HG02798 (cell line): ENCODE measurements around the gene LRRC18.

Experiments used
- ATAC-seq: cut with Tn5 transposase; IDR thresholded peaks from one replicate; pipeline ENCODE4 v1.9.1; 2021; ENCODE audit warnings: mild to moderate bottlenecking; ENCODE audit not compliant: unreplicated experiment, poor library complexity

LRRC18 gene

DNA sequence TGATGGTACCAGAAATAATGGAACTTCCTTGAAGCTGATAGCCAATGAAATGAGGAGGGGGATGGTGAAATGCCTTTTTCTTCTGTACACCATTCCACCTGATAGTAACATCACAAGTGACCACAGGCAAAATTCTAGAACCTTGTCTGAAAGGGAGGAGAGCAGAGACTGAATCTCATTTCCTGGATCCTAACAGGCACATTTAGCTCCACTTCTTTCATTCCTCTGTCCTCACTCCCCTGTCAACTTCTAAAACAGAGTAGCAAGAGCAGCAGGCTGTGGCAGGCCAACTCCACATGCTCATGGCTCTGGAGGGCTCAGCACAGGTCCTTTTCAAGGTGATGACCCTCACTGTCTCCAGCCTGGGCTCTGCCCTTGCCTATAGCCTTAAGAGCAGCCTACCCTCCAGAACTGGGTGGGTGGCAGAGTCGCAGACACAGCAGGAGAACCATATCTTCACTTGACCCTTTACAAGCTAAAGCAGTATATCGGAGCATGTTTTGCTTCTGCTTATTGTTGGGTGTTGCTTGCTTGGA lies at the start of gene LRRC18:
LRRC18 (minus strand) TSS at position 51 of the 536 bp plus-strand sequence. CDS start 25,685 bp downstream, outside the sequence.
- ATAC-seq, result no peak

DNA sequence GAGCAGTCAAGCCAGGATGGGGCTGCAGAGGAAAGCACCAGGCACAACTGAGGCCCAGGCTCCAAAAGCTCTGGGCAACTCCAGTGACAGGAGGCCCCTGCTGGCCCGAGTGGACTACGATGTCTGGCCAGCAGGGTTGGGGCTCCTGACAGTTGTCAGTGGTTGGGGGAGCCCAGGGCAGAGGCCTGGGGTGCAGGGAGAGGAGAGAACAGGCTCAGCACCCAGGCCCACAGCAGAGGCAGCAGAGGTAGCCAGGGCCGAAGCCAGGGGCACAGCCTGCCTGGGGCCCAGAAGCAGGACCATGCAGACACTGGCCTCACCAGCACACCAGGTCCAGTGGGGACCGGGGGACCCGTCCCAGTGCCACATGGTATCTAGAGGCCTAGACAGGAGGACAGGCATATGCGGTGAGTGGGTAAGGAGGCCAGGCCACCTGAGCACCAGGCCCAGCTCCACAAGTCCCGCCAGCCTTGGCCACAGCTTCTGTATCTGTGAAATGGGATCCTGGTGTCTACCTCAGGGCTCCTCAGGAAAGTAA lies 46.0 kb upstream of the LRRC18 start:
- ATAC-seq, result no peak

DNA sequence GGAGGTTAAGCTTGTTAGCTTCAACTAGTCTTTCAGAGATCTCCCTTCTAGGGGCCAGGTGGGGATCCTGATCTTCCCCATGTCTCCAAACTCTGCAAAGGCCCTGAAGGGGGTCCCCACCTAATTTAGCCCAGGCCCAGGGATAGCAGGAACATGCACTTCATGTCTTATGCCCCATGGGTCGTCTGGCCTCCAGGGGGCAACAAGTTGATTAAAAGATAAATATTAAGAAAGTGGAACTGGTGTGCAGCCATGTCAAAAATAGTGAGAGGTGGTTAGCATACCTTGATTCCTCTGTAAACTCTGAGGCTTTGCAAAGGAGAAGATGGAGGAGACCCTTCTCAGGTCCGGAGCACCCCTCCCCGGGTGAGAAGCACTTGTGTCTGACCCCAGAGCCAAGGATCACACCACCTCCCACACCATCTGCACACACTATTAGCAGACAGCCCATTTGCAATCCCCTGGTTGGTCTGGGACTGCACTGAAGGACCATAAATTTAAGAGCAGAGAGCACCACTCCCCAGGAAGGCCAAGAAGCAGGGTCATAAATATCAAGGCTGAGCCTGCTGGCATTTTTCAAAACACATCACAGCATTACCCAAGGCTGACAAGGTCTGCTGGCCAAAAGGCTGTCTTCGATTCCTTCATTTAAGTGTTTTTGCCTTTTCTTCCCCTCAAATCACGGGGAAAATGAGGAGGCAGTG lies 44.2 kb upstream of the LRRC18 start:
- no peak for ATAC-seq

DNA sequence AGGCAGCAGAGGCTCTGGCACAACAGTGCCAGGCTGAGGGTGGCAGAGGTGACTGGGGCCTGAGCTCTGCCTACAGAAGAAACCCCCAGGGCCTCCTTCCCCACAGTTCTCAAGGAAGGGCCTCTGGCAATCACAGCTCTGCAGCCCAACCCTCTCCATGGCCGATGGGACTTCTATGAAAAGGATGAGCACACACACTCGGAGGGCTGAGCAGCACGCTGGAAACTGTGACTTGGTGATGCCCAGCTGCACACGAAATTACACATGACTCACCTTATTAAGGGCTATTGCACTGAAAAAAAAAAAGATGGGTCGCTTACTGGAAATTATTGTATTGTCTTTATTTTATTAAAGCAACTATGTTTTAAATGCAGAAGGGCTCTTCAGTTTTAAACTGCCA lies 42.9 kb upstream of the LRRC18 start:
- ATAC-seq, result no peak

DNA sequence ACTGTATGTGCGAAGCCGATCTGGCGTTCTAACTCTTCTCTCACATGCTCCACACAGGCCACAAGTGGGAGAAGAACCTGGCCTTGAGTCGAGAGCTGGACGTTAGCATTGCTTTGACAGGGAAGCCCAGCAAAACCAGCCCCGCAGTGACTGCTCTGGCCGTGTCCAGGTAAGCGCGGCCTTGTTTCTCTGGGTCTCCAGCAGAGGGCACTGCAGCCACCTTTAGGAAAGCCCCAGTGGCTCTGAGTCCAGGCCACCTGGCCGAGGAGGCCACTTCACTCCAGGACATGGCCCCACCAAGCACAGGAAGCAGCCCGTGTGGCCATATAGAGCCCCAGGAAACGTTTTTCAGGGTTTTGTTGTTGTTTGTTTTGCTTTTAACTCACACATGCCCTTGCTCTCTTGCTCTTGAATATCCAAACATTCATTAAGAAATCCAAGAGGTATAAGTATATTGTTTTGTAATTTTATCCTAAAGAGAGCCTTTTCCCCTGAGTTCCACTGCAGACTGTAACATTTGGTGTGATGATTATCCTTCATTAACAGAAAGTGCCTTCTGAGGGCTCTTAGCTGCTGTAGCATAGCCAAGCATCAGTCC lies 41.8 kb upstream of the LRRC18 start:
- no peak for ATAC-seq

DNA sequence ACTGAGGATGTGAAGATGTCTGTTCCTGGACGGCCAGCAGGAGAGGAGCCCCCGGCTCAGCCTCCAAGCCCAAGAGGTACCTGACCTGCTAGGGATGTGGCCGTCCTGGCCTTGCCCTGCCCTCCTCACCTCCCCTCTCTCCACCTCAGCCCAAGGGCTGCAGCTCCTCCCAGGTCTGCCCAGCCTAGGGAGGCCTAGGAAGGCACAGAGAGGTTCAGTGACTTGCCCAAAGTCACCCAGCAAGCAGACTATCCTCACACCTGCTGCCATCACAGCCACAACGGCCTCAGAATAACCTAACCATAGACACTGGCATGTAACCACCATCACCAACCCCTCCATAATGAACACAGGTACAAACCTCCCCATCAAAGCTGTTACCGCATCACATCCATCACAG lies 38.7 kb upstream of the LRRC18 start:
- no peak for ATAC-seq

DNA sequence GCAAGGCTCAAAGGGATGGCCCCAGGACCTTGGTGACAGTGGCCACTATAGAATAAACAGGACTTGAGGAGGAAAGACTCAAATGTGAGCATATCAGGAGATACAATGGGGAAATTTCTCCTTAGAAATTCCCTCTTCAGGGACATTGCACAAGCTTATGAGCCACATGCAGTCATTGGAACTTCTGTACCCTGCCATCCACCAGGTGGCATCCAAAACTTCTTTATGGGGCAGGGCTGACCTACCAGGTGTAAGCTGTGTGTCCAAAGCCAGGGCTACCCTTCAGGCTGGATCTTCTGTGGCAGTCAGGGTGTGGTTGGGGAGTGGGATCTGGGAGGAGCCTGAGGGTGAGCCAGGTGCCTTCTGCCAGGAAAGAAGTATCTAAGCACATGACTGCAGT lies 36.6 kb upstream of the LRRC18 start:
- no peak for ATAC-seq

DNA sequence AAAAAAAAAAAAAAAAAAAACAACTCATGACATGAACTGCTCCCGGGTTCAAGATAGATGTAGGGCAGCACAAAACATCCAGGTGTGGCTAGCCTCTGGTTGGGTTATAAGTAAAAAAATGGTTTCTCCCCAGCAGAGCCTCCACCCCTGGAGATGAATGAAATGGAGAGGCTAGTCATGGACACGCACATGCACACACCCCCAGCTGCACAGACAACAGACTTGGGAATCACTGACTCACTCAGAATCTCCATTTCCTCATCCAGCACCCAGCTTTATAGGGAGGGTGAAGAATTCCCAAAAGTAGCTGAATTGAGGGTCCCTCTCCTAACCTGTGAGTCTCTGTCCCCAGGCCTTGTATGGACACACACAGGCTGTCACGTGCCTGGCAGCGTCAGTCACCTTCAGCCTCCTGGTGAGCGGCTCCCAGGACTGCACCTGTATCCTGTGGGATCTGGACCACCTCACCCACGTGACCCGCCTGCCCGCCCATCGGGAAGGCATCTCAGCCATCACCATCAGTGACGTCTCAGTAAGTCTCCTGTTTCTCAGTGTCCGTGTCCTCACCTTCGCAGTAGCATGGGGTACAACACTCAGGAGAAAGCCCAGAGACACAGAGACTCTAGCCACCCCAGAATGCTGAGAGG lies 35.0 kb upstream of the LRRC18 start:
- no peak for ATAC-seq

DNA sequence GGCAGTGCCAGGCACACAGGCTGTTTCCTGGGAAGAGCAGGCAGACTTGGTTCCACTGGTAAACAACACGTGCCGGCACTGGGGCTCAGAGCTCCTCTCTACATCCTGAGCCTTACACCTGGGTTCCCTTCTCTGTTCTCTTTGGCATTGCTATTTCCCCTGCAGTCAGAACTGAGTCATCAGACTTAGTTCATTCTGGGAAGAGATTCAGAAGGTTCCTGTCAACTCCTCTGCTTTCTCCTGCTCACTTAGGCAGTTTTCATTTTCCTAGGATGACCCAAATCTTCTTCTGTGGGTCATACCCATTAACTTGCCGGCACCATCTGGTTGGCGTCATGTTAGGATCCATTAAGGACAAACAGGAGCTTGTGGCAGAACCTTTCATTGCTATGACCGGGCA lies 33.4 kb upstream of the LRRC18 start:
- no peak for ATAC-seq

DNA sequence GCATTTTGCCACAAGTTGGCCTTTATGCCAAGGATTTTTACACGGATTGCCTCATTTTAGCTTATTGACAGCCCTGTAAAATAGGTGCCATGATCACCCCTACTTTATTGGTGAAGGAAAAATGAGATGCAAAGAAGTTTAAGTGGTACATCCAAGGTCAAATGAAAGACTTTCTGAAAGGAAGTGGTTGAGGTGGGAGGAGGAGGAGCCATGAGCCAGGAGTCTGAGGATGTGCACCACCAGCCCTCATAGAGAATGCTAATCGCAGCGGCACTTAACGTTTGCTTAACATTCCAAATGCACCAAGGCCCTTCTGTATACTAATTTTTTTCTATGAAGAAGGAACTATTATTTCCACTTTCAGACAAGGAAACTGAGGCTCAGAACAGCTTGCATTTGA lies 31.0 kb upstream of the LRRC18 start:
- no peak for ATAC-seq

DNA sequence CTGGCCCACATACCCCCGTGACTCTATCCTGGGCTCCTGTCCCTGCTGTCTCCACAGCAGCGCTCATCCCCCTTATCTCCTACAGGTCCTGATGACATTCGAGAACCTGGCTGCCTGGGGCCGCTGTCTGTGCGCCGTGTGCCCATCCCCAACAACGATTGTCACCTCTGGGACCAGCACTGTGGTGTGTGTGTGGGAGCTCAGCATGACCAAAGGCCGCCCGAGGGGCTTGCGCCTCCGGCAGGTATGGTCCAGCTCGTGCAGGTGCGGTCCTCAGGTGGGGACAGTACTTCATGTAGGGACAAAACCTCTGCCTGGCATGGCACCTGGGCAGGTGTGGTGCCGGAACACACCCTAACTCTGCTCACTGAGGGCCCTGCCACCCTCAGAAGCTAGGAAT lies 30.4 kb upstream of the LRRC18 start:
- no peak for ATAC-seq

DNA sequence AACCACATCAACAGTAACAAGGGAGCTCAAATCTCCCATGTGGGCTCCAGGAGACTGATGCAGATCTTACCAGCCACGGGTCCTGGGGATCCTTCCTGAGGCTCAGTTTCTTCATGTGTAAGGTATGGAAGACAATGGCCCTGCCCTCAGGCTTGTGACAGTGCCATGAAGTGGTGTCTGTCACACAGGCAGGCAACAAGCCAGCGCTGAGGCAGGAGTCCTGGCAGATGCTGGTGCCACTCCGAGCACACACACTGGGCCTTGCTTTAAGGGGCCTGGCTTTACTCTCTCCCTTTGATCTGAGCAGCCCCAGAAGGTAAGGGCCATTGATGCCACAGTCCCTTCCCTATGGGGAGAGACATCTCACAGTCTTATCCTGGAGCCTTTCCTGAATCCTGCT lies 28.4 kb upstream of the LRRC18 start:
- no peak for ATAC-seq

DNA sequence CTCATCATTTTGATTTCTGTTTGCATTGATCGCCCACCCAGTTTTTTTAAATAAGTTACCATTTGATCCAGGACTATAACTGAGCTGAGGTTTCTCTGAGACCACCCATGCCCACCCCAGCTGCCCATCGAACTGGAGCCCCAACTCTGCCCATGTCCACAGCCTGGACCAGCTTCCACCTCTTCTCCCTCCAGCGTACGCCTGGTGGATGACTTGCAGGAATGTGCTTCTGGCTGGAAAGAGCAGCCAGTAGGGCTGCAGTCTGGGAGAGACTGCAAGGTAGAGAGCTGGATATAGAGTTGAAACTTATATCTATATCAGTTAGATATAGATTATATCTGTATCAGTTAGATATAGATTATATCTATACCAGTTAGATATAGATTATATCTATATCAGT lies 25.8 kb upstream of the LRRC18 start:
- ATAC-seq, result no peak

DNA sequence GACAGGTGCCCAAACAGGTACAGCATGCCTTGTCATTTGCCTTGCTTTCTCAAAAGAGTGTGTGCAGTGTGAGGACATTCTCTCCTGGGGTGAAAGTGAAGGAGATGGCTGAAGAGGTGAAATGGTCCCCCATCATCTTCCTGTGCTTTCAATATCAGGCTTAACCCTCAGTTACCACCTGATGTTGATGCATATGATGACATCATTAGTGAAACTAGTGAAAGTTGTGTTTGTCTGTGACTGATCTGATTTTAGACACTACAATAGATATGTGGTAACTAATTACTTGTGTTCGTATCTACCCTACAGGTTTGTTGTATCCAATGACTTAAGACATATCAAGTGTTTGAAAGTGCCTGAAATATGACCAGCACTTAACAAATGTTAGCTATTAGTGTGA lies 24.4 kb upstream of the LRRC18 start:
- ATAC-seq, result no peak

DNA sequence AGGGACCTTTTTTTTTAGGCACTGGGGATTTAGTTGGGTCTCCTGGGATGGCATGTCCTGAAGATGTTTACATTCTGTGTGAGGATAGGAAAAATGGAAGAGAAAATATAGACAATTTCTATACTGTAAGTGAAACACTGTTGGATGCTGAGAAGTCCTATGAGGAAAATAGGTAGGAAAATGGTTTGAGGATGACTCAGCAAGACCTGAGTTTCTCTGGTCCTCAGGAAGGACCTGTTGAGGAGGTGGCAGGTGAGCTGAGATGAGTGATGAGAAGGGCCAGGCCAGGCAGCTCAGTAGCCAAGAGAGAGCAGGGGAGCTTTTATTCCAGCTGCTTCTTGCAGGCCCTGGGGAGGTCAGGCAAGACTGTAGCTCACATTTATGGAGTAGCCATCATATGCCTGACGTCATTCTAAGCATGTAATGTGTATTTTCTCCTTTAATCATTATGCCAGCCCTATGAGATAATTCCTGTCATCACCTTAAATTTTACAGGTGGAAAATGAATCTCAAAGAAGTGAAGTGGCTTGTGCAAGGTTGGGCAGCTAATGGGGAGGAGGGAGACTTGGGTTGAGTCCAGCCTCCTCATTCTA lies 19.1 kb upstream of the LRRC18 start:
- ATAC-seq, result no peak

DNA sequence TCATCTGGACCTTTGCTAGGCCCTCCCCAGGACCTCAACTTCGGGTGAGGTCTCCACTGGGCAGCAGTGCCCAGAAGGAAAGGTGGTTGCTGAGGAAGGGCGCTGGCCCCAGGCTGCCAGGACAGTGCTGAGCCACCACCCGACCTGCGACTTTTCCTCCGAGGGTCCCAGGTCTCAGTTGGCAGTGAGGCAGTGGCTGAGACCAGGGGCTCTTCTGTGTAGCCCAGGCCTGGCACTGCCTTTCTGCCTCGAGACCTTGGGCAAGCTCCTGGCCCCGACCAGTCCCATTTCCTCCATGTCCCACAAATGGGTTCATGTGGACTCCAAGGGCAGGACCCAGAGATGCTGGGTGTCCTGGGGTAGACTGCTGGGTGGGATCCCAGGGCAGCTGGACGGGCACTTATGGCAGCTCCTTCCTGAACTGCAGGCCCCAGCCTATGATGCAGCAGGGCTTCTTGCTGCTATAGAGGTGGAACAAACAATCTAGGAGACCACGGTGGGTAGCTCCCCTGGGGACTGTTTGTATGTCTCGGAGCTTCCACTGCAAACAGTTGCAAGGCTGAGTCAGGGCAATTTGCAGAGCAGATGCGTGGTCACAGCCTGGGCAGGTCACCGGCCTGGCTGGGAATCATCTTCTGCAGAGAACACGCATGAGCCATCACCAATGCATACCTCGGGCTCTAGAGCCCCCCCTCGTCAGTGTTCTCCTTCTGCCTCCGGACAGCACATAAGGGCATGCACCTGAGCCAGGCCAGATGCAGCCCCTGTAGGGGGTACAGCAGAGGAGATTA lies 17.9 kb upstream of the LRRC18 start:
- ATAC-seq, result no peak

DNA sequence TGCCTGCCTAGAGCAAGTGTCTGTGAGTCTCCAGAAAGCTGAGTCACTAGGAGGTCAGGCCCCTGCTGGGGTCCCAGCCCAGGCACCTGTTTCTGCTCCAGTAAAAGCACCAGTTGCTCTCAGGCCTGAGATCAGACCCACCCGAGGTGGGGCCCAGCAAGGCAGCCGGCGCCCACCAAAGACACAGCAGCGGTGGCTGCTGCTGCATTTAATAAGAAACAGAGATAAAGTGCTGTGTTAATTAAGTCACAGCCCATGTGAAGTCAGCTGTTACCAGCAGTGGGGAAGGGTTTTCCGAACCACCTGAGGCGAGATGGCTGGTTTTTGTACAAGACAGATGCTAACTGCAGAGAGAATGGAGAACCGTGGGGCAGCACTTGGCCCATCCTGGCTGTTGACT lies 12.1 kb upstream of the LRRC18 start:
- ATAC-seq, result no peak

DNA sequence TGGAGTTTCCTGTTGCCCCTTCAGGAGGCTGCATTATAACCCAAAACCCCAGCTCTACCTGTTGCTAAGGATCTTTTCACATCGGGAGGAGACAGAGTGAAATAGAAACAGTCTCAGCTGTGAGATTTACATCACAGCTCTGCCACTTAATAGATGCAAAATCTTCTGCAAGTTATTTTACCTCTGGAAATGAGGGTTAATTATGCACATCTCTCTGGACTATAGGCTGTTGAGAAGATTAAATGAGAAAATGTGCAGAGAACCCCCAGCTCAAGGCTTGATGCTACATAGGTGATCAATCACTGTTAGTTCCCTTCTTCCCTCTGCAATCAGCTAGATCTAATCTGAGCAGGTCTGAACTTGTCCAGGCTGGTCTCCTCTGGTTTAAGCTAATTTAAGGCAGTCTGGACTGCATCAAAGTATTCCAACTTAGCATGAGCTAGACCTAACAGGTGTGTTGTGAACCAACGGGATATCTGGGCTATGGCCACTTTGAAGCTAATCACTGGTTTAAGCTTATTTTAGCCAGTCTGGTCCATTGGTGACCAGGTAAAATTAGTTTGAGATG lies 8.9 kb upstream of the LRRC18 start:
- ATAC-seq, result no peak

DNA sequence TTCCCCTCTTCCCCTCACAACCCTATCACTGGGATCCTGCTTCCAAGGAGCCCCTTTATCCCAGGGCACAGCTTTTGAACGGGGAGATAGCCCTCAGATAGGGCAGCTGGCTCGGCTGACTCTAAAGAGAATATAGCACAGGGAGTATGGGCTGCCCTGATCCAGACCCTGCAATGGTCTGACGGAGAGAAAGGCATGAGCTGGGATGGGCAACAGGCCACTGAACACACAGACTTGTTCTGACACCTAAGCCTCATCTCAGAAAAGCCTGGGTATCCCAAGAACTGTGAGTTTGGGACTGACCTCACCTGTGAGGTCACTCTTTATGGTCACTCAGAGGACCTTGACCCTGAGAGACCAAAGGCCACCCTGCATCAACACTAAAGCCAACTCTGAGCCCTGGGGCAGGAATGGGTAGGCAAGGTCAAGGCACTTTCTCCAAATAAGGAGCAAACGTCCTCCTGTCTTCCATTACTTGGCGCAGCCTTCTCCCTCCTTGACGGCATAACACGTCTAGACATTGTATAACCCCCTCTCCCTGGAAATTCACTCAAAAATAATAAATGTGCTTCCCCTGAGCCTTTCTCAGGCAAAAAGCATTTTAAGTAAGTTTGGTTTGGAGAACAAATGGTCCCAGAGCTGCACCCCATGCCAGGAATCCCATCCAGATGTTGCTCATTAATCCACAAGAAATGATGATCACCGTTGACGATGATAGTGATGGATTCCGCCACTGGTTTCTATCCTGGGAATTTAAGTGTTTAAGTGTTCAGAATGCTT lies 8.2 kb upstream of the LRRC18 start:
- no peak for ATAC-seq
